ENCODE measurements around the gene DNASE1L1.

DNASE1L1 gene

DNA sequence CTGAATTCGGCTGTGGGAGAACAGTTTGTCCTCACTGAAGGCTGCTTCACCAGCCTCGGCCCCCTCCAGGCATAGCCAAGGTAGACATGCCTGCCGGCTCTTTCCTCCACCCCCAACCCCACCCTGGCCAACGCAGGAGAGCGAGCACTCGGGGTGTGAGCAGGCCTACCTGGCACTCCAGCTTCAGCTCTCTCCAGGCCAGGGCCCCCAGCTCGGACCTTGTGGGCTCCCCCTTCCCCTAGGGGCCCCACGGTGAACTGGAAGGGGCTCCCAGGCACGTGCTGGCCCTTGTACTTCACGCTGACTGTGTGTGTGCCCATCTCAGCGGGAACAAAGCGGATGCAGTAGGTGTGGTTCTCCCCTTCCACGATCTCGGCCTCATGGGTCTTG lies 57.0 kb downstream of the DNASE1L1 start:
- Mint-ChIP-seq H3K27me3 (ENCODE audit: low read depth) (no peaks in the 10 kb centered on the region), H3K9me3 (no peaks in the 10 kb centered on the region), H3K4me3 (no peak overlapping the region), H3K36me3 (ENCODE audit: low read depth) (peaks cover 17% of the 10 kb centered on the region), H3K27ac (no peak overlapping the region), H3K4me1 (ENCODE audit: low read depth) (peaks cover 11% of the 10 kb centered on the region)

Data from T-helper 1 cell treated with Interleukin-12 subunit alpha and Interleukin-12 subunit beta and Interleukin-4 antibody, amounts not matched to agents 30 μg/mL and 1 μg/mL, for 36 hours (primary cell).